Prostate gland (tissue), 2 donors: Measurements from ENCODE around the gene MED8.
"Not testable (repeated sequence)": the region's sequence is repeated elsewhere in the genome, so short reads cannot be mapped to it uniquely, and the experiment has no call there.

Experiments
- POLR2A ChIP-seq: fragments of 450-650 bp; IDR thresholded peaks from one replicate; pipeline ENCODE4 v1.6.1; 2016; ENCODE audit warnings: antibody characterized with exemption, mild to moderate bottlenecking
- POLR2AphosphoS5 ChIP-seq: sonication (generic); formaldehyde crosslinking; IDR thresholded peaks from one replicate; pipeline ENCODE4 v1.6.1; 2017; ENCODE audit warnings: antibody characterized with exemption
- TF ChIP-seq, protein P1 (sequence below), 4 experiments: fragments of 200-600 bp in 2 of 4; fragments of 450-650 bp in 2 of 4; sonication (generic) in 2 of 4; IDR thresholded peaks; 1 replicate in 3 of 4; 2 replicates in 1 of 4; pipeline ENCODE4 v1.5.1; 2016 to 2019; ENCODE audit warnings: antibody characterized with exemption in 4 of 4, mild to moderate bottlenecking in 2 of 4, moderate library complexity in 2 of 4

GRCh38 chr1:43369779-43370178 lies 19.8 kb downstream of the MED8 start:
- not testable (repeated sequence) for TF ChIP-seq POLR2AphosphoS5, POLR2A
- TF ChIP-seq, protein P1, sequence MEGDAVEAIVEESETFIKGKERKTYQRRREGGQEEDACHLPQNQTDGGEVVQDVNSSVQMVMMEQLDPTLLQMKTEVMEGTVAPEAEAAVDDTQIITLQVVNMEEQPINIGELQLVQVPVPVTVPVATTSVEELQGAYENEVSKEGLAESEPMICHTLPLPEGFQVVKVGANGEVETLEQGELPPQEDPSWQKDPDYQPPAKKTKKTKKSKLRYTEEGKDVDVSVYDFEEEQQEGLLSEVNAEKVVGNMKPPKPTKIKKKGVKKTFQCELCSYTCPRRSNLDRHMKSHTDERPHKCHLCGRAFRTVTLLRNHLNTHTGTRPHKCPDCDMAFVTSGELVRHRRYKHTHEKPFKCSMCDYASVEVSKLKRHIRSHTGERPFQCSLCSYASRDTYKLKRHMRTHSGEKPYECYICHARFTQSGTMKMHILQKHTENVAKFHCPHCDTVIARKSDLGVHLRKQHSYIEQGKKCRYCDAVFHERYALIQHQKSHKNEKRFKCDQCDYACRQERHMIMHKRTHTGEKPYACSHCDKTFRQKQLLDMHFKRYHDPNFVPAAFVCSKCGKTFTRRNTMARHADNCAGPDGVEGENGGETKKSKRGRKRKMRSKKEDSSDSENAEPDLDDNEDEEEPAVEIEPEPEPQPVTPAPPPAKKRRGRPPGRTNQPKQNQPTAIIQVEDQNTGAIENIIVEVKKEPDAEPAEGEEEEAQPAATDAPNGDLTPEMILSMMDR (IDR thresholded peaks at IDR 0.05): not testable (repeated sequence)
